PC-3 (cell line): ENCODE data around the gene UBASH3A. TPM values are rescaled to one million over a fixed set of nuclear protein-coding genes. Genes with fewer than 3 reads are reported as not detected.

Source experiments
- ATAC-seq: fragments of 200-7000 bp; cut with Tn5 transposase; 2 replicates; pipeline ENCODE4 v1.9.1; 2020; ENCODE audit warnings: mild to moderate bottlenecking, moderate library complexity
- BruUV-seq: library from RNA; stranded (reverse); fragments of 400-500 nt; replicated peaks from 2 replicates; lab custom pipeline; 2021; lab: Mats Ljungman, UMichigan
- CTCF ChIA-PET: fragments of 300-600 bp; sonication (Branson Sonifier 250); formaldehyde crosslinking; loops from one replicate; lab custom pipeline; 2022; ENCODE audit warnings: antibody characterized with exemption; lab: Charles Lee
- POLR2A ChIA-PET: fragments of 300-600 bp; sonication (Branson Sonifier 250); formaldehyde crosslinking; loops from one replicate; lab custom pipeline; 2022; ENCODE audit warnings: antibody characterized with exemption; ENCODE audit not compliant: unreplicated experiment; lab: Charles Lee
- DNase-seq: peaks from one replicate; pipeline ENCODE4 v3.0.0-alpha.2; 2015
- H2AFZ ChIP-seq: fragments of 300-600 bp; sonication (generic); 2 replicates; pipeline ENCODE4 v1.6.0; 2016; ENCODE audit warnings: antibody characterized with exemption, low read length
- H3F3A ChIP-seq: fragments of 300-600 bp; sonication (generic); one replicate; pipeline ENCODE4 v1.6.0; 2017; ENCODE audit warnings: antibody characterized with exemption, low read length, control low read depth, mild to moderate bottlenecking; ENCODE audit not compliant: unreplicated experiment
- H3K27ac ChIP-seq: fragments of 300-600 bp; sonication (generic); 2 replicates; pipeline ENCODE4 v1.5.1; 2016; ENCODE audit warnings: mild to moderate bottlenecking, low read length
- H3K27me3 ChIP-seq: fragments of 300-600 bp; sonication (generic); 2 replicates; pipeline ENCODE4 v1.6.1; 2016; ENCODE audit warnings: low read length, mixed read lengths
- H3K36me3 ChIP-seq: fragments of 300-600 bp; sonication (generic); 2 replicates; pipeline ENCODE4 v1.6.1; 2016; ENCODE audit warnings: low read depth, mixed run types, low read length, mixed read lengths
- H3K4me1 ChIP-seq: fragments of 300-600 bp; sonication (generic); 2 replicates; pipeline ENCODE4 v1.5.1; 2016; ENCODE audit warnings: low read length; ENCODE audit not compliant: insufficient read depth
- H3K4me2 ChIP-seq: fragments of 300-600 bp; sonication (generic); 2 replicates; pipeline ENCODE4 v1.6.0; 2016; ENCODE audit warnings: low read length
- H3K4me3 ChIP-seq: fragments of 300-600 bp; sonication (generic); 2 replicates; pipeline ENCODE4 v1.5.1; 2016; ENCODE audit warnings: mild to moderate bottlenecking, low read length, mixed read lengths
- H3K79me2 ChIP-seq: fragments of 300-600 bp; sonication (generic); 2 replicates; pipeline ENCODE4 v1.6.1; 2017; ENCODE audit warnings: low read length, mixed read lengths
- H3K9ac ChIP-seq: fragments of 300-600 bp; sonication (generic); 2 replicates; pipeline ENCODE4 v1.6.0; 2016; ENCODE audit warnings: mild to moderate bottlenecking, low read length
- H3K9me2 ChIP-seq: fragments of 300-600 bp; sonication (generic); replicated peaks from 2 replicates; pipeline ENCODE4 v1.6.1; 2016; ENCODE audit warnings: mixed run types, low read length, mixed read lengths
- H3K9me3 ChIP-seq: fragments of 300-600 bp; sonication (generic); 2 replicates; pipeline ENCODE4 v1.6.1; 2016; ENCODE audit warnings: low read length, mixed read lengths
- H4K20me1 ChIP-seq: fragments of 300-600 bp; sonication (generic); 2 replicates; pipeline ENCODE4 v1.6.1; 2016; ENCODE audit warnings: low read length, mixed read lengths
- EZH2 ChIP-seq: fragments of 300-600 bp; sonication (generic); IDR thresholded peaks from one replicate; pipeline ENCODE4 v1.6.1; 2017; ENCODE audit warnings: antibody characterized with exemption, mild to moderate bottlenecking, low read length; ENCODE audit not compliant: unreplicated experiment
- EZH2phosphoT487 ChIP-seq: fragments of 300-600 bp; sonication (generic); IDR thresholded peaks from 2 replicates; pipeline ENCODE4 v1.6.1; 2018; ENCODE audit warnings: mild to moderate bottlenecking, antibody characterized with exemption, low read length, borderline replicate concordance
- intact Hi-C: fragments of 100-400 bp; cut with micrococcal nuclease; formaldehyde crosslinking; loops from 2 replicates; pipeline ENCODE4 v1.9.0; 2023
- total RNA-seq: library from RNA; depleted of rRNA; stranded (reverse); fragments of >200 nt; gene quantifications from 2 replicates; pipeline ENCODE4 v1.2.3, GENCODE V29; 2014
- TF ChIP-seq, protein P1 (sequence below): fragments of 300-600 bp; sonication (generic); conservative IDR thresholded peaks from 2 replicates; pipeline ENCODE4 v1.5.1; 2017; ENCODE audit warnings: antibody characterized with exemption, low read depth, mild to moderate bottlenecking, low read length

UBASH3A gene
- total RNA-seq, 1 experiment from 2014 or later: 1.0 TPM

DNA sequence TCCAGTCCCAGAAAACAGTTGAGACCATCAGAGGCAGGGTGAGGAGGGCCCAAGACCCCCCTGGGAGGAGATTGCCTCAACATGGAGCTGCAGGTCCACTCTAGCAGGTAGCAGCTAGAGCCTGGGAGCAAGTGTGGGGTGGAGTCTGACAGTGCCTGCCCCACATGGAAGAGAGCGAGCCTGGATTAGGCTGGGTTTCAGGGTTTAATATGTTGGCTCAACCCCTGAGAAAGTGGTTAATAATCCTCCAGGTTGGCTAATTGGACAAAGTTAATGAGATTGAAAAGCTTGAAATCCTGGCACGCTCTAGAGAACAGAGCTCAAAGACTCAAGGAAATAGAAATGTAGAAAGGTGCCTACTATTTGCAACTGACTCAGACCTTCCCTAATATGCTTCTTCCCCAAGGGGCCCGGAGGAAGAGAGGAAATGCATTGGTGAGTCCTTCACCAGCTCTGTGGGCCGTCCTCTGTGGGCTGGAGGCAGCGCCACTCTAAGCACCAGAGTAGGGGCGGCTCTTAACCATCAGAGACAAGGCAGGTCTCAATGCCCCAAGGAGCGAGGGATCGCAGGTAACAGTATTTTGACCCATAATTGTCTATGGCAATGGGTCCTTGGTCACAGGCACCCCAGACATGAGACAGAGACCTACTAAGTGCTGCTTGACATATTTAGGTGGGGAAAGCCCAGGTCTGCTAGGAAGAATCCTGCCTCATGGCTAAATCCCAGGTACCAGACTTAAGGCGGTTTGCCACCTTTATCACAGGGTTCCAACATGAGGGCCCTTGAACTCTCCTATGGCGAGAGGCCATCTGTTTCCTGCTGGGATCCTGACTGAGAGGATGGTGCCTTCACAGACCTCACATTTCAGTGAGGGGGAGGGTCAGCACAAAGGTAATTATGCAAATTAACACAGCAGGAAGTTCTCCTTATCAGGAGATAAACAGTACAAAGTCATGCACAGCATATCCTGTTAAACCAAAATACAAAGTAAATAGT, 58.5 kb downstream of the UBASH3A start:
- Histone ChIP-seq H3K9me2 (no peaks in the 10 kb centered on the region), H3K36me3 (no peaks in the 10 kb centered on the region), H3K4me1 (no peaks in the 10 kb centered on the region), H4K20me1 (no peaks in the 10 kb centered on the region), H3K4me3 (no peak overlapping the region), H2AFZ (no peak overlapping the region), H3K4me2 (no peak overlapping the region), H3K79me2 (no peaks in the 10 kb centered on the region), H3F3A (no peaks in the 10 kb centered on the region), H3K27ac (no peak overlapping the region), H3K9me3 (no peaks in the 10 kb centered on the region), H3K9ac (no peak overlapping the region), H3K27me3 (no peaks in the 10 kb centered on the region)
- ChIA-PET POLR2A (no interaction called here), CTCF (no interaction called here)
- intact Hi-C loops: no loop called here
- no peak for TF ChIP-seq EZH2
- TF ChIP-seq, protein P1, sequence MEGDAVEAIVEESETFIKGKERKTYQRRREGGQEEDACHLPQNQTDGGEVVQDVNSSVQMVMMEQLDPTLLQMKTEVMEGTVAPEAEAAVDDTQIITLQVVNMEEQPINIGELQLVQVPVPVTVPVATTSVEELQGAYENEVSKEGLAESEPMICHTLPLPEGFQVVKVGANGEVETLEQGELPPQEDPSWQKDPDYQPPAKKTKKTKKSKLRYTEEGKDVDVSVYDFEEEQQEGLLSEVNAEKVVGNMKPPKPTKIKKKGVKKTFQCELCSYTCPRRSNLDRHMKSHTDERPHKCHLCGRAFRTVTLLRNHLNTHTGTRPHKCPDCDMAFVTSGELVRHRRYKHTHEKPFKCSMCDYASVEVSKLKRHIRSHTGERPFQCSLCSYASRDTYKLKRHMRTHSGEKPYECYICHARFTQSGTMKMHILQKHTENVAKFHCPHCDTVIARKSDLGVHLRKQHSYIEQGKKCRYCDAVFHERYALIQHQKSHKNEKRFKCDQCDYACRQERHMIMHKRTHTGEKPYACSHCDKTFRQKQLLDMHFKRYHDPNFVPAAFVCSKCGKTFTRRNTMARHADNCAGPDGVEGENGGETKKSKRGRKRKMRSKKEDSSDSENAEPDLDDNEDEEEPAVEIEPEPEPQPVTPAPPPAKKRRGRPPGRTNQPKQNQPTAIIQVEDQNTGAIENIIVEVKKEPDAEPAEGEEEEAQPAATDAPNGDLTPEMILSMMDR: no peak
- TF ChIP-seq EZH2phosphoT487: no peak
- BruUV-seq: no TSS peak
- DNase-seq: no peak
- no peak for ATAC-seq

GRCh38 chr21:42463861-42464515, 60.3 kb downstream of the UBASH3A start:
- Histone ChIP-seq H3K4me1 (peaks cover 16% of the 10 kb centered on the region), H3K27ac (no peak overlapping the region), H2AFZ (peak overlapping the region; percentile 14; the same call in 1 of the 2 replicates), H3K36me3 (no peaks in the 10 kb centered on the region), H4K20me1 (no peaks in the 10 kb centered on the region), H3K9ac (no peak overlapping the region), H3K9me2 (no peaks in the 10 kb centered on the region), H3K4me2 (no peak overlapping the region), H3F3A (no peaks in the 10 kb centered on the region), H3K79me2 (no peaks in the 10 kb centered on the region), H3K4me3 (no peak overlapping the region), H3K27me3 (no peaks in the 10 kb centered on the region), H3K9me3 (no peaks in the 10 kb centered on the region)
- intact Hi-C loops: no loop called here
- TF ChIP-seq, protein P1: no peak
- TF ChIP-seq EZH2 (no peak), EZH2phosphoT487 (no peak)
- no TSS peak for BruUV-seq
- ChIA-PET CTCF (no interaction called here), POLR2A (interaction anchor here (0.7 kb wide), 1 partner anchor 74 kb away, joined by 7 read pairs; no protein-coding TSS in a partner anchor)
- ATAC-seq (no peak), DNase-seq (peak; percentile 68)
